ENCODE results near the gene ACYP2. TPM values are rescaled to one million over a fixed set of nuclear protein-coding genes. Genes with fewer than 3 reads are reported as not detected.

Gene ACYP2
- total RNA-seq, 6 experiments from 2014 or later: 9.6 to 22.9 (median 18.5) TPM

DNA sequence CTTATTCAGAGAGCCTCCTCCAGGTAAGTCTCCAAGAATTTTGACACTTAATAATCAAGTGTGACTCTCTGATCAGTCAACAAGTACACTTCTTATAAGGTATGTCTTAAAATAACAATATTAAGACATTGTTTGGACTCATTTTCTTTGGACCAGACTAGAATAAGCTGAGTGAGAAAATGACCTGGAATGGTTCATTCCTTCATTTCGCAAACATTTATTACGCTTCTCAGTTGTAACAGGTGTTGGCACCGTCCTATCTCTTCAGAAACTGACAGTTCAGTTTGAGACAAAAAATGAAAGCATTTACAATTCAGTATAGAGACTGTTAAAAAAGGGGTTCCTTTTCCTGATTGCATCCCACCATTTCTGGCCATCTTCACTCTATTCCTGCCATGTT, 94.0 kb downstream of the ACYP2 start:
- no peak overlapping the region for H3K4me3 ChIP-seq
- H3K27ac ChIP-seq: no peak overlapping the region
- DNase-seq: no peak
- no peaks in the 10 kb centered on the region for H3K36me3 ChIP-seq
- intact Hi-C loops (cut with DNase I): no loop called here
- H3K27me3 ChIP-seq: no peaks in the 10 kb centered on the region
- peaks cover 0 to 23% (median 5%) of the 10 kb centered on the region in 4 donors for H3K4me1 ChIP-seq
- WGBS (ENCODE audit: insufficient coverage, low coverage, low lambda C conversion rate, missing lambda C conversion rate): 85% methylated on average over 3 of the region's 3 CpGs
- ATAC-seq: no peak
- no peak for TF ChIP-seq POLR2A (IDR thresholded peaks at IDR 0.05)
- TF ChIP-seq, protein P1, sequence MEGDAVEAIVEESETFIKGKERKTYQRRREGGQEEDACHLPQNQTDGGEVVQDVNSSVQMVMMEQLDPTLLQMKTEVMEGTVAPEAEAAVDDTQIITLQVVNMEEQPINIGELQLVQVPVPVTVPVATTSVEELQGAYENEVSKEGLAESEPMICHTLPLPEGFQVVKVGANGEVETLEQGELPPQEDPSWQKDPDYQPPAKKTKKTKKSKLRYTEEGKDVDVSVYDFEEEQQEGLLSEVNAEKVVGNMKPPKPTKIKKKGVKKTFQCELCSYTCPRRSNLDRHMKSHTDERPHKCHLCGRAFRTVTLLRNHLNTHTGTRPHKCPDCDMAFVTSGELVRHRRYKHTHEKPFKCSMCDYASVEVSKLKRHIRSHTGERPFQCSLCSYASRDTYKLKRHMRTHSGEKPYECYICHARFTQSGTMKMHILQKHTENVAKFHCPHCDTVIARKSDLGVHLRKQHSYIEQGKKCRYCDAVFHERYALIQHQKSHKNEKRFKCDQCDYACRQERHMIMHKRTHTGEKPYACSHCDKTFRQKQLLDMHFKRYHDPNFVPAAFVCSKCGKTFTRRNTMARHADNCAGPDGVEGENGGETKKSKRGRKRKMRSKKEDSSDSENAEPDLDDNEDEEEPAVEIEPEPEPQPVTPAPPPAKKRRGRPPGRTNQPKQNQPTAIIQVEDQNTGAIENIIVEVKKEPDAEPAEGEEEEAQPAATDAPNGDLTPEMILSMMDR (IDR thresholded peaks at IDR 0.05): no peak
- no peaks in the 10 kb centered on the region for H3K9me3 ChIP-seq

DNA sequence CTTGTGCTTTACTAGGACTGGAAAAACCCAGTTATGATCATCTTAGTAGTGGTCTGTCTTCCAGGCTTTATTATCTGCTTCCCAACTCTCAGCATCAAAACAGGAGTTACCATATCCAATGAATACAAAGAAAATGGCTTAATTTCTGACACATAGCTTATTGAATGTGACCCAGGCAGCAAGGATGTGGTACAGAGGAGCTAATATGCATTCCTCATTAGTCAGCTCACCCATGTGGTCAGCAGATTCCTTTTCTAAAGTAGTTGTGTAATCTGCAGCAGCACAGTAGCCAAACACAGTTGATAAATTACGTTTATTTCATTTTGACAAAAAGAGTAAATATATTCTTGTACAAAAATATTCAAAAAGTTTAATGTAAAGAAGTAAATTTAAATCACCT, 97.0 kb downstream of the ACYP2 start:
- ATAC-seq: peak in 3 of 4 donors; percentile 51 to 83 (median 70)
- no peaks in the 10 kb centered on the region for H3K9me3 ChIP-seq

DNA sequence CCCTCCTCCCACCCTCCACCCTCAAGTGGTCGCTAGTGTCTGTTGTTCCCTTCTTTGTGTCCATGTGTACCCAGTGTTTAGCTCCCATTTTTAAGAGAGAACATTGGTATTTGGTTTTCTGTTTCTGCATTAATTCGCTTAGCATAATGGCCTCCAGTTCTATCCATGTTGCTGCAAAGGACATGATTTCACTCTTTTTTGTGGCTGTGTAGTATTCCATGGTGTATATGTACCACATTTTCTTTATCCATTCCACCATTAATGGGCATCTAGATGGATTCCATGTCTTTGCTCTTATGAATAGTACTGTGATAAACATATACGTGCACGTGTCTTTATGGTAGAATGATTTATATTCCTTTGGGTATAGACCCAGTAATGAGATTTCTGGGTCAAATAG, 97.7 kb downstream of the ACYP2 start:
- no peaks in the 10 kb centered on the region for H3K9me3 ChIP-seq
- no peak overlapping the region for H3K4me3 ChIP-seq
- WGBS (ENCODE audit: insufficient coverage, low coverage, low lambda C conversion rate, missing lambda C conversion rate): 92% methylated on average over 4 of the region's 4 CpGs
- ATAC-seq: no peak
- H3K27me3 ChIP-seq: no peaks in the 10 kb centered on the region
- TF ChIP-seq POLR2A (IDR thresholded peaks at IDR 0.05): no peak
- intact Hi-C loops (cut with DNase I): no loop called here
- H3K36me3 ChIP-seq: no peaks in the 10 kb centered on the region
- no peak for DNase-seq
- H3K27ac ChIP-seq: no peak overlapping the region
- H3K4me1 ChIP-seq: peaks cover 0 to 14% (median under 1%) of the 10 kb centered on the region in 4 donors

More for the DNA sequence above, 97.0 kb downstream of the ACYP2 start:
- H3K4me1 ChIP-seq: peaks cover 0 to 20% (median 4%) of the 10 kb centered on the region in 4 donors
- no peak for DNase-seq
- TF ChIP-seq, protein P1 (IDR thresholded peaks at IDR 0.05): no peak
- TF ChIP-seq POLR2A (IDR thresholded peaks at IDR 0.05): no peak
- intact Hi-C loops (cut with DNase I): no loop called here
- H3K36me3 ChIP-seq: no peaks in the 10 kb centered on the region
- no peaks in the 10 kb centered on the region for H3K27me3 ChIP-seq
- H3K27ac ChIP-seq: no peak overlapping the region
- H3K4me3 ChIP-seq: no peak overlapping the region
- WGBS (ENCODE audit: insufficient coverage, low coverage, low lambda C conversion rate, missing lambda C conversion rate): 14% methylated on average over 1 of the region's 1 CpG

DNA sequence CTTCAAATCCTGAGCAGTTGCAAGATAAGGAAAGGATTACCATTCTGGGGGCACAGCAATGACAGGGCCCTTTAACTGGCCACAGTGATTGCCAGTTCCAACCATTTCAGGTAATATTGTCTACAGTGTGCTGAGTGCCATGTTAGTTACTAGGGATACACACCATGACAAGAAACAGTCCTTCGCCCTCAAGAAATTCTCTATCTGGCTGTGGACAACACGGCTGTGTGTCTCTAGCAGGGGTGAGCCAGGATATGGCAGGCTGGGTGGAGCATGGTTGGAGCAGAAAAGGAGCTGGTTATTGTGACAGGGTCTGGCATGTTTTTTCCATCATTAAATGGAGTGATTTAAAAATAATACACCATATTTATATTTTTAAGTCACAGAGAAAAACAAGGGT, 109.6 kb downstream of the ACYP2 start:
- H3K36me3 ChIP-seq: no peaks in the 10 kb centered on the region
- H3K27me3 ChIP-seq: no peaks in the 10 kb centered on the region
- ATAC-seq (no peak), DNase-seq (no peak)
- intact Hi-C loops (cut with DNase I): no loop called here
- whole genome bisulfite sequencing (ENCODE audit: insufficient coverage, low coverage, low lambda C conversion rate, missing lambda C conversion rate): 94% methylated on average over 2 of the region's 2 CpGs
- H3K9me3 ChIP-seq: no peaks in the 10 kb centered on the region
- no peak overlapping the region for H3K27ac ChIP-seq
- no peak overlapping the region for H3K4me3 ChIP-seq
- no peaks in the 10 kb centered on the region for H3K4me1 ChIP-seq
- TF ChIP-seq, protein P1 (IDR thresholded peaks at IDR 0.05): no peak
- no peak for TF ChIP-seq POLR2A (IDR thresholded peaks at IDR 0.05)

DNA sequence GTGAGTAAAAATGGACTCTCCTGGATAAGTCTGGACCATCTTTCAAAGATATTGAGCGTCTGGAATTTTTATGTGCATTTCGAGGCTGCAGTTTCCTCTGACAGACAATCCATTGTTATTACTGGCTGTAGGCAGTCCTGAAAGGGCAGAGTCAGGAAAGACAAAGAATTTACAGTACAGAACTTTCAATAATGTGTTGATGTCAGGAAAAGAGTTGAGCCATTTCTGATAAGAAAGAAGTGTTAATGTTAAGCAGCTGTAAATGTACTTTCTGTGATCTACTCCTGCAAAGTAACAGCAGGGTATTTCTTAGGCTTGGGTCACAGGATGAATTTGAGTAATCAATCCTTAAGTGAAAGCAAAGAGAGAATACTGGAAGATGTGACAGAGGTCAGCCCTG, 110.8 kb downstream of the ACYP2 start:
- TF ChIP-seq POLR2A (IDR thresholded peaks at IDR 0.05): no peak
- TF ChIP-seq, protein P1 (IDR thresholded peaks at IDR 0.05): no peak
- no peak for ATAC-seq
- 31% methylated on average over 2 of the region's 2 CpGs for WGBS (ENCODE audit: insufficient coverage, low coverage, low lambda C conversion rate, missing lambda C conversion rate)
- H3K27ac ChIP-seq: no peak overlapping the region
- H3K27me3 ChIP-seq: no peaks in the 10 kb centered on the region
- intact Hi-C loops (cut with DNase I): no loop called here
- H3K9me3 ChIP-seq: no peaks in the 10 kb centered on the region
- DNase-seq: no peak
- H3K36me3 ChIP-seq: no peaks in the 10 kb centered on the region
- H3K4me3 ChIP-seq: no peak overlapping the region
- H3K4me1 ChIP-seq: no peaks in the 10 kb centered on the region

All from right lobe of liver (tissue), 6 donors.